Erythroblast (primary cell): ENCODE measurements around the gene IL1A.

Experiments used
- GATA1 ChIP-seq: IDR thresholded peaks from 2 replicates; pipeline ENCODE4 v1.6.1; 2011; ENCODE audit warnings: low read depth, mild to moderate bottlenecking, control low read depth, low read length, moderate library complexity
- POLR2A ChIP-seq: IDR thresholded peaks from 2 replicates; pipeline ENCODE4 v1.6.1; 2011; ENCODE audit warnings: mild to moderate bottlenecking, low read length

- TF ChIP-seq POLR2A = no peak
- TF ChIP-seq GATA1 = no peak
Measured at GRCh38 chr2:112829101-112829960, 45.0 kb upstream of the IL1A start.
